GM12873 (cell line): Measurements from ENCODE around the gene ACOT12.

Experiments used
- CTCF ChIP-seq: IDR thresholded peaks from 2 replicates; pipeline ENCODE4 v1.5.1; 2012; ENCODE audit warnings: low read depth, mild to moderate bottlenecking, moderate library complexity, low read length, control low read depth; ENCODE audit not compliant: insufficient read depth; ENCODE audit errors: missing control alignments

ACOT12 gene

GRCh38 chr5:81292130-81292529 is 101.8 kb downstream of the ACOT12 start:
- no peak for TF ChIP-seq CTCF

GRCh38 chr5:81290146-81290545 is 103.8 kb downstream of the ACOT12 start:
- no peak for TF ChIP-seq CTCF

- no peak for TF ChIP-seq CTCF
Measured at GRCh38 chr5:81288021-81288433, 105.9 kb downstream of the ACOT12 start.

- TF ChIP-seq CTCF = no peak
Measured at GRCh38 chr5:81286059-81286617, 107.8 kb downstream of the ACOT12 start.

- no peak for TF ChIP-seq CTCF
Measured at GRCh38 chr5:81283976-81284375, 110.0 kb downstream of the ACOT12 start.
